NCI-H146 (cell line): ENCODE measurements around the gene HILPDA.
"Not testable (repeated sequence)": the region's sequence is repeated elsewhere in the genome, so short reads cannot be mapped to it uniquely, and the experiment has no call there.

Source experiments
- DNase-seq: peaks from one replicate; lab custom pipeline; 2025; lab: John Stamatoyannopoulos, UW

HILPDA gene

GRCh38 chr7:128463345-128463744, 7.7 kb downstream of the HILPDA start:
- not testable (repeated sequence) for DNase-seq

- not testable (repeated sequence) for DNase-seq
Measured at GRCh38 chr7:128463933-128464332, 8.3 kb downstream of the HILPDA start.

- not testable (repeated sequence) for DNase-seq
Measured at GRCh38 chr7:128466871-128467270, 11.2 kb downstream of the HILPDA start.

GRCh38 chr7:128476402-128477335, 21.0 kb downstream of the HILPDA start, which contains the start of gene METTL2B:
Gene METTL2B (plus strand): TSS chr7:128476748. CDS start chr7:128476766, 18 bp downstream.
- peak; percentile 95 for DNase-seq

- not testable (repeated sequence) for DNase-seq
Measured at GRCh38 chr7:128477336-128477690, 21.6 kb downstream of the HILPDA start.

- not testable (repeated sequence) for DNase-seq
Measured at GRCh38 chr7:128479082-128479481, 23.4 kb downstream of the HILPDA start.

GRCh38 chr7:128488134-128488533, 32.5 kb downstream of the HILPDA start:
- DNase-seq, result not testable (repeated sequence)

- DNase-seq, result no peak
Measured at GRCh38 chr7:128497405-128497804, 41.7 kb downstream of the HILPDA start.

- DNase-seq, result not testable (repeated sequence)
Measured at GRCh38 chr7:128505416-128505815, 49.7 kb downstream of the HILPDA start.

GRCh38 chr7:128506819-128507218, 51.1 kb downstream of the HILPDA start:
- not testable (repeated sequence) for DNase-seq

GRCh38 chr7:128507321-128507993, 51.8 kb downstream of the HILPDA start:
- not testable (repeated sequence) for DNase-seq
